DOHH2 (cell line): ENCODE results near the gene ROR1.

ENCODE experiments used
- EZH2phosphoT487 ChIP-seq: fragments of 200-600 bp; sonication (generic); IDR thresholded peaks from 2 replicates; pipeline ENCODE4 v1.6.1; 2017; ENCODE audit warnings: borderline replicate concordance, mild to moderate bottlenecking, antibody characterized with exemption, low read length, moderate library complexity, mixed read lengths
- TF ChIP-seq, protein P1 (sequence below): fragments of 200-600 bp; sonication (generic); IDR thresholded peaks from one replicate; pipeline ENCODE4 v1.5.1; 2014; ENCODE audit warnings: antibody characterized with exemption, mild to moderate bottlenecking, low read depth, low read length; ENCODE audit not compliant: poor library complexity, severe bottlenecking

DNA sequence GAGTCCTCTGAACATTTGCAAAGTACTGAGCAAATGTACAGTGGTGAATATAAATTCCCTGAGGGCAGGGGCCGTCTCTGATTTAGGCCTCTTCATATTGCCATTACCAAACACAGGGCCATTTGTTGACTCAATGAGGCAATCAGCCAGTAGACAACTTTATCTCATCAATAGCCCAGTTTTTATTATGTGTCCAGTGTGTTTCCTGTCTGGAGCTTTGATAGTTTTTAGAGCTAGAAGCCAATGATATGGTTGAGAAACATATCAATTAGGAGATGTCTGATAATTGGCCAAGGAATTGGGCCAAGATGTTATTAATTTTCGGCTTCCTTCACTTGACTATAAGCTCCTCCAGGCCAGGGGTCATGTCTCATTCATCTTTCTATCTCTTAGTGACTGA, 163.0 kb downstream of the ROR1 start:
- TF ChIP-seq, protein P1, sequence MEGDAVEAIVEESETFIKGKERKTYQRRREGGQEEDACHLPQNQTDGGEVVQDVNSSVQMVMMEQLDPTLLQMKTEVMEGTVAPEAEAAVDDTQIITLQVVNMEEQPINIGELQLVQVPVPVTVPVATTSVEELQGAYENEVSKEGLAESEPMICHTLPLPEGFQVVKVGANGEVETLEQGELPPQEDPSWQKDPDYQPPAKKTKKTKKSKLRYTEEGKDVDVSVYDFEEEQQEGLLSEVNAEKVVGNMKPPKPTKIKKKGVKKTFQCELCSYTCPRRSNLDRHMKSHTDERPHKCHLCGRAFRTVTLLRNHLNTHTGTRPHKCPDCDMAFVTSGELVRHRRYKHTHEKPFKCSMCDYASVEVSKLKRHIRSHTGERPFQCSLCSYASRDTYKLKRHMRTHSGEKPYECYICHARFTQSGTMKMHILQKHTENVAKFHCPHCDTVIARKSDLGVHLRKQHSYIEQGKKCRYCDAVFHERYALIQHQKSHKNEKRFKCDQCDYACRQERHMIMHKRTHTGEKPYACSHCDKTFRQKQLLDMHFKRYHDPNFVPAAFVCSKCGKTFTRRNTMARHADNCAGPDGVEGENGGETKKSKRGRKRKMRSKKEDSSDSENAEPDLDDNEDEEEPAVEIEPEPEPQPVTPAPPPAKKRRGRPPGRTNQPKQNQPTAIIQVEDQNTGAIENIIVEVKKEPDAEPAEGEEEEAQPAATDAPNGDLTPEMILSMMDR: no peak
- no peak for TF ChIP-seq EZH2phosphoT487
